Upper lobe of left lung (tissue), 6 donors: ENCODE measurements around the gene ZIC1. TPM values are rescaled to one million over a fixed set of nuclear protein-coding genes. Genes with fewer than 3 reads are reported as not detected.

Experiments
- ATAC-seq, 2 donors: fragments of 200-7000 bp; cut with Tn5 transposase; one replicate each; pipeline ENCODE4 v1.9.1; 2022; ENCODE audit warnings: mild to moderate bottlenecking in 2 of 2, moderate library complexity in 2 of 2; ENCODE audit not compliant: low FRiP score in 2 of 2
- DNase-seq, 2 donors: peaks; one replicate each; pipeline ENCODE4 v3.0.0-alpha.2; 2019 to 2020
- H3K27ac ChIP-seq, 4 donors: fragments of 200-600 bp; sonication (generic); one replicate each; pipeline ENCODE4 v1.5.1; 2016 to 2019
- H3K27me3 ChIP-seq, 4 donors: fragments of 200-600 bp; sonication (generic); one replicate each; pipeline ENCODE4 v1.5.1; 2017 to 2019
- H3K36me3 ChIP-seq, 4 donors: fragments of 200-600 bp; sonication (generic); one replicate each; pipeline ENCODE4 v1.5.1; 2016 to 2019
- H3K4me1 ChIP-seq, 4 donors: fragments of 200-600 bp; sonication (generic); one replicate each; pipeline ENCODE4 v1.5.1; 2018 to 2019
- H3K4me3 ChIP-seq, 4 donors: fragments of 200-600 bp; sonication (generic); one replicate each; pipeline ENCODE4 v1.5.1; 2017 to 2019; ENCODE audit warnings: mild to moderate bottlenecking in 2 of 4, moderate library complexity in 1 of 4
- H3K9me3 ChIP-seq, 4 donors: fragments of 200-600 bp; sonication (generic); one replicate each; pipeline ENCODE4 v1.5.1; 2018 to 2019
- CTCF ChIP-seq, 6 experiments: fragments of 450-650 bp in 4 of 6; fragments of 200-600 bp in 2 of 6; sonication (generic) in 2 of 6; IDR thresholded peaks; one replicate each; pipeline ENCODE4 v1.5.1; 2016 to 2019; ENCODE audit warnings: antibody characterized with exemption in 6 of 6
- EP300 ChIP-seq, 4 donors: sonication (generic); formaldehyde crosslinking; IDR thresholded peaks; one replicate each; pipeline ENCODE4 v1.5.1; 2017; ENCODE audit warnings: antibody characterized with exemption in 4 of 4, control low read depth in 2 of 4
- POLR2A ChIP-seq, 4 donors: fragments of 450-650 bp; IDR thresholded peaks; one replicate each; pipeline ENCODE4 v1.5.1; 2016 to 2017; ENCODE audit warnings: antibody characterized with exemption in 4 of 4, mild to moderate bottlenecking in 2 of 4
- POLR2AphosphoS5 ChIP-seq, 2 donors: sonication (generic); formaldehyde crosslinking; IDR thresholded peaks; one replicate each; pipeline ENCODE4 v1.5.1; 2017; ENCODE audit warnings: antibody characterized with exemption in 2 of 2
- WGBS, 2 donors: methylation state at CpG; one replicate each; pipeline ENCODE4 v1.1.5; 2017 to 2018; 5-methylcytosine and 5-hydroxymethylcytosine counted together
- total RNA-seq, 6 donors: library from RNA; depleted of rRNA in 4 of 6; stranded (reverse); fragments of >200 nt in 4 of 6; gene quantifications; one replicate each; pipeline versions ENCODE4 v1.1.0 to v1.2.1, GENCODE V29; 2016 to 2021
- donor health status: DM: no; HTN: no; CAD: no; lungs with moderate emphysema.
- donor health status: DM: no; HTN: yes; CAD: no; lungs with severe emphysema.

Gene ZIC1
- total RNA-seq, 6 donors from 2014 or later: not detected

- Histone ChIP-seq H3K4me3 (no peak within 1 kb of the TSS), H3K36me3 (no peaks in the 10 kb centered on the region), H3K9me3 (no peaks in the 10 kb centered on the region), H3K27ac (no peak within 1 kb of the TSS), H3K27me3 (peaks cover 0 to 70% (median 46%) of the 10 kb centered on the region in 4 donors), H3K4me1 (peaks cover 18 to 23% (median 20%) of the 10 kb centered on the region in 4 donors)
- DNase-seq: no peak
- ATAC-seq: no peak
- 6 to 9% methylated on average over 24 to 25 of the region's 25 CpGs for WGBS, 2 donors
- TF ChIP-seq POLR2AphosphoS5 (IDR thresholded peaks at IDR 0.05) (no peak), CTCF (IDR thresholded peaks at IDR 0.05) (no peak), POLR2A (IDR thresholded peaks at IDR 0.05) (no peak), EP300 (IDR thresholded peaks at IDR 0.05) (no peak)
These were observed 2.9 kb upstream of the ZIC1 start, which contains the start of gene ZIC4 for GRCh38 chr3:147406028-147406931. Gene ZIC4 (minus strand): TSS chr3:147406543. CDS start chr3:147402797, 3,746 bp downstream.

GRCh38 chr3:147407114-147407497 lies 2.1 kb upstream of the ZIC1 start:
- 9 to 11% methylated on average over 17 of the region's 17 CpGs for WGBS, 2 donors
- no peak overlapping the region for H3K4me3 ChIP-seq
- no peak overlapping the region for H3K27ac ChIP-seq
- peaks cover 0 to 79% (median 51%) of the 10 kb centered on the region in 4 donors for H3K27me3 ChIP-seq
- DNase-seq (no peak), ATAC-seq (no peak)
- peaks cover 18 to 27% (median 21%) of the 10 kb centered on the region in 4 donors for H3K4me1 ChIP-seq
- no peaks in the 10 kb centered on the region for H3K9me3 ChIP-seq
- no peak for TF ChIP-seq POLR2AphosphoS5 (IDR thresholded peaks at IDR 0.05)
- TF ChIP-seq EP300 (IDR thresholded peaks at IDR 0.05): no peak
- no peak for TF ChIP-seq CTCF (IDR thresholded peaks at IDR 0.05)
- TF ChIP-seq POLR2A (IDR thresholded peaks at IDR 0.05): no peak
- no peaks in the 10 kb centered on the region for H3K36me3 ChIP-seq

GRCh38 chr3:147407498-147408187 lies 1.5 kb upstream of the ZIC1 start:
- DNase-seq (no peak), ATAC-seq (no peak)
- Histone ChIP-seq H3K36me3 (no peaks in the 10 kb centered on the region), H3K4me1 (peaks cover 18 to 31% (median 21%) of the 10 kb centered on the region in 4 donors), H3K27me3 (peaks cover 0 to 84% (median 52%) of the 10 kb centered on the region in 4 donors), H3K4me3 (no peak overlapping the region), H3K9me3 (no peaks in the 10 kb centered on the region), H3K27ac (no peak overlapping the region)
- 18 to 19% methylated on average over 27 of the region's 27 CpGs for WGBS, 2 donors
- no peak for TF ChIP-seq CTCF (IDR thresholded peaks at IDR 0.05)
- TF ChIP-seq EP300 (IDR thresholded peaks at IDR 0.05): no peak
- TF ChIP-seq POLR2AphosphoS5 (IDR thresholded peaks at IDR 0.05): no peak

- TF ChIP-seq EP300 (IDR thresholded peaks at IDR 0.05): no peak
- TF ChIP-seq CTCF (IDR thresholded peaks at IDR 0.05): no peak
- no peak for TF ChIP-seq POLR2A (IDR thresholded peaks at IDR 0.05)
- no peak for TF ChIP-seq POLR2AphosphoS5 (IDR thresholded peaks at IDR 0.05)
- no peak for ATAC-seq
- Histone ChIP-seq H3K4me3 (no peak overlapping the region), H3K27me3 (peaks cover 0 to 92% (median 56%) of the 10 kb centered on the region in 4 donors), H3K36me3 (no peaks in the 10 kb centered on the region), H3K27ac (no peak overlapping the region), H3K4me1 (peaks cover 18 to 39% (median 25%) of the 10 kb centered on the region in 4 donors), H3K9me3 (no peaks in the 10 kb centered on the region)
- DNase-seq: no peak
- 19% methylated on average over 28 of the region's 28 CpGs for WGBS, 2 donors
These were observed 721 bp upstream of the ZIC1 start for GRCh38 chr3:147408188-147409100.
